KG1 (cell line): ENCODE data around the gene SYNE3.

Source experiments
- DNase-seq: peaks from one replicate; lab custom pipeline; 2025; lab: John Stamatoyannopoulos, UW

The SYNE3 gene

DNA sequence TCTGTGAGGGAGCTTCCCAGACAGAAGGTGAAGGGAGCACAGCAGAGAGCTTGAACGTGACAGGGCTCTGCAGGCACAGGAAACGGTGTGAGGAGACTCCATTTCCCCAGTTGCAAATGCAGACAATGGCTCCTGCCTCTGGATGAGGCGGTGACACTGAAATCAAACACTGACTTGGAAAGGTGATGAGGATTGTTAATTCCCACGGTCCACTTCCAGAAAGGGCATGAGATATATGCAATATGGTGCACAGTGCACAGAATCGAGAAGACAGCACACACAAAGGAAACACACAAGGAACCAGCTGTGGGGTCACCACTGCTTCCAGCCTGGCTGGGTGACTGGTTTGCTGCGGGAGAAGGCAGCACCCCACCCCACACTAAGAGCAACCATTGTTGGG, 42.0 kb downstream of the SYNE3 start:
- DNase-seq, result no peak

DNA sequence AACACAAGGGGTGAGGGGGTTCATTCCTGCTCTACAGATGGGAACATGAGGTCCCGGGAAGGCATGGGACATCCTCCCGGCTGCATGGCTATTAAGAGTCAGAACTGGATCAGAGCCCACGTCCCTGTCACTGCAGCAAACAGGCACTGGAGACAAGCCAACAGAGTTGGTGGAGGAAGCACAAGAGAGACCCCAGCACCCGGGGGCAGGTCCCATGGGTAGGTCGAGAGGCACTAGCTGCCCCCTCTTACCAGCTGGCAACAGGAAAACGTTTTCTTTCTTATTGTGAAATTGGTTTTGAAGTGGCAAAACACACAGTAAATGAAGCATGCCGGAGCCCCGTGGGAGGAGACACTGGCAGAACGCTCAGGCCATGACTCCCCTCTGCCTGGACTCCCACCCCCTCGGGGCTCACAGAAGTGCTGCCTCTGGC, 43.6 kb downstream of the SYNE3 start:
- DNase-seq, result no peak

DNA sequence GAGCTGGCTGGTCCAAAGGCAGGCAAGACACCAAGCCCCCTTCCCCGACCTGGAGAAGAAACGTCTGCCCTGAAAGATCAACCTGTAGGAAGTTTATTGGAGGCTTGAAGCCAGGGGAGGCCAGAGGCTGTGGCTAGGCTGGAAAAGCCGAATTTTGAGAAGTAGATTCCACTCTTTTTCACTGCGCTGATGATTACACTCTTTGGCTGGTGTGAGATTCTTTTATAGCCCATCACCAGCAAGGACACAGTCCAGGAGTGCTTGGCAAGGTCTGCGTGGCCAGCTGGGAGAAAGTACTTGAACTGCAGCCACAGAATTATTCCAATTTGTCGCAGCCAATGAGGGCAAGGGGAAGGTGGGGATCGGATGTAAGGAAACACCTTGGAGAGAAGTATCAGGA, 45.0 kb downstream of the SYNE3 start:
- DNase-seq, result no peak

DNA sequence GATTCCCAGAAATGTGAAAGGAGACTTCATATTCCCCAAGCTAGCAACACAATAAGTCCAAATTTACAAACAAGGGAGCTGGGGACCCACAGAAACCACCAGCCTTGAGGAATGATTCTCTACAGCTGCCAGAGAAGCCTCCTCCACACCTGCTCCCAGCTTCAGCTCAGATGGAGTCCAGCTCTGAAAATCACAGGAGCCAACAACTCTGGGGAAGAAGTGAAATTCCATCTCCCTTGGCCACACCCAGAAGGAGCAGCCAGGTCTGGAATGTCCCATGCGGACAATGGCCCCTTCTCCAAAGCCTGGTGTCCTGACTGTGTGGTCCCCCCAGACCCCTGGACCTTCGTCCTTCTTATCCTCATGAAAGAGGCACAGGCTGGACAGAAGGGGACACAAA, 45.4 kb downstream of the SYNE3 start:
- no peak for DNase-seq

DNA sequence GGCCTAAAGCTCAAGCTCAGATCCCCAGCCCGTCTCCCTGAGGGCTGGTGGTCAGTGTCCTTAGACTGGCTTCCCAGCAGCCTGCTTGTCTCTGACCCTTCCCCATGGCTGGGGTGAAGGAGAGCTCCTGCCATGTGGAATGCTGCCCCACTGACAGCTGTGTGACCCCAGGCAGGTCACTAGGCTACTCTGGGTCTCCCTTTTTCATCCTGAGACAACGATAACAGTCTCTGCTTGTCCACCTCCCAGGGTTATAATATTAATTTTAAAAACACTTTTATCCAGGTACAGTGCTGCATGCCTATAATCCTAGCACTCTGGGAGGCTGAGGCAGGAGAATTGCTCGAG, 47.3 kb downstream of the SYNE3 start:
- DNase-seq, result no peak

DNA sequence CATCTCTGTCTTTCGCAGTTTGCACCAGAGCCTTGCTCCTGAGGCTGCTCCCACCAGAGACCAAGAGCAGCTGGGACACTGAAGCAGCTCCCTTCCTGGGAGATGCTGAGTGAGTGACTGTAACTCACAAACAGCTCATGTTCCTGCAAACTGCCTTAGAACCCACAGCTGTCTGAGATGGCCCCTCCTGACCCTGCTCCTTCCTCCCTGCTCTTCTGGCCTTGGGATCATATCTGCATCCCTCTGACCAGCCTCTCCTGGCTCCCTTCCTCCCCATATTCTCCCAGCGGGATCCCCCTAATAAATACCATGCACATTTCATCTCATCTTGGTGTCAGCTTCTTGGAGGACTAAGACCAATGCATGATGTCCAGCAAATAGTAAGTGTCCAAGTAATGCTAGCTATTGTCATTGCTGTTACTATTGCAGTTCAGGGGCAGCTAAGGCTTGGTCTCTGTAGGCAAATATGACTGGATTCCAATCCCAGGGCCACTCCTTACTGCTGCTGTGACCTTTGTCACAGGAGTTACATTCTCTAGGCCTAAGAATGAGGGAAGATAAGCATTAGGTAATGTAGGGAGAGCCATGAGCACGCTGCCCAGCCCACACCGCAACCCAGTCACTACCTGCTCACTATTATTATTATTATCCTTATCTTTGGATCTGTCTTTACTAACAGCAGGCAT, 47.9 kb downstream of the SYNE3 start:
- no peak for DNase-seq

DNA sequence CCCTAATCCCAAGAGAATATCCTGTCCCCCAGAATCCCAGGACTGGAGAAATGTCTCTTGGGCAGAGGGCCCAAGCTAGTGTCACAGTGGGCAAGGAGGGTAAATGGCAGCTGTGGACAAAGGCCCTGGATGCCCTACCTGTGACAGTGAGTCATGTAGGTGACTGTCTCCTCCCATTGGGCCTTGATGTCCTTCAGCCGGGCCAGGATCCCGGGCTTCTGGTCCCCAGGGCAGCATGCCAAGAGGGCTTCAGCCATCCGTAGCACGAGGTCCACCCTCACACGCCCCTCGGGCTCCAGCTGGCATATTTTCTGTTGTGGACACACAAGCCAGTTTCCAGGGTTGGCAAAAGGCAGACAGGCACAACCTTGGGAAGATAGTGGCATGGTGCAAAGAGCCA, 48.8 kb downstream of the SYNE3 start:
- DNase-seq, result no peak

DNA sequence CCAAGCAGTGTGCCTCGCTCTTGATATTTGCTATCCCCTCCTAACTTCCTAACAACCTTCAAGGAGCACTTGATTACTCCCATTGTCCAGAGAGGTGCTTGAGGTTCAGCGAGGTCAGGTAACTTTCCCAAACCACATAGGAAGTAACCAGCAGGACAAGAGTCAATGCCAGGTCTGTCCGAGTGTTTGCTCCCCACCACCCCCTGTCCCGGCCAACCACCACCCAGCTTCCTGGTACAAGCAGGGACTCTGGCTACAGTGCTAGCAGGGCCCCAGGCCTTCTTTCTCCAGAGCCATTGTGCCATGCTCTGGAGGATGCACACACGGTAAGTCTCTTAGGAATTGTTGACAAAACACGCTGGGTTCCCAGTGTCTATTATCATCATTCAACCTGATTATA, 49.2 kb downstream of the SYNE3 start:
- DNase-seq, result no peak
